ENCODE data around the gene TRUB2.

TRUB2 gene, protein sequence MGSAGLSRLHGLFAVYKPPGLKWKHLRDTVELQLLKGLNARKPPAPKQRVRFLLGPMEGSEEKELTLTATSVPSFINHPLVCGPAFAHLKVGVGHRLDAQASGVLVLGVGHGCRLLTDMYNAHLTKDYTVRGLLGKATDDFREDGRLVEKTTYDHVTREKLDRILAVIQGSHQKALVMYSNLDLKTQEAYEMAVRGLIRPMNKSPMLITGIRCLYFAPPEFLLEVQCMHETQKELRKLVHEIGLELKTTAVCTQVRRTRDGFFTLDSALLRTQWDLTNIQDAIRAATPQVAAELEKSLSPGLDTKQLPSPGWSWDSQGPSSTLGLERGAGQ

DNA sequence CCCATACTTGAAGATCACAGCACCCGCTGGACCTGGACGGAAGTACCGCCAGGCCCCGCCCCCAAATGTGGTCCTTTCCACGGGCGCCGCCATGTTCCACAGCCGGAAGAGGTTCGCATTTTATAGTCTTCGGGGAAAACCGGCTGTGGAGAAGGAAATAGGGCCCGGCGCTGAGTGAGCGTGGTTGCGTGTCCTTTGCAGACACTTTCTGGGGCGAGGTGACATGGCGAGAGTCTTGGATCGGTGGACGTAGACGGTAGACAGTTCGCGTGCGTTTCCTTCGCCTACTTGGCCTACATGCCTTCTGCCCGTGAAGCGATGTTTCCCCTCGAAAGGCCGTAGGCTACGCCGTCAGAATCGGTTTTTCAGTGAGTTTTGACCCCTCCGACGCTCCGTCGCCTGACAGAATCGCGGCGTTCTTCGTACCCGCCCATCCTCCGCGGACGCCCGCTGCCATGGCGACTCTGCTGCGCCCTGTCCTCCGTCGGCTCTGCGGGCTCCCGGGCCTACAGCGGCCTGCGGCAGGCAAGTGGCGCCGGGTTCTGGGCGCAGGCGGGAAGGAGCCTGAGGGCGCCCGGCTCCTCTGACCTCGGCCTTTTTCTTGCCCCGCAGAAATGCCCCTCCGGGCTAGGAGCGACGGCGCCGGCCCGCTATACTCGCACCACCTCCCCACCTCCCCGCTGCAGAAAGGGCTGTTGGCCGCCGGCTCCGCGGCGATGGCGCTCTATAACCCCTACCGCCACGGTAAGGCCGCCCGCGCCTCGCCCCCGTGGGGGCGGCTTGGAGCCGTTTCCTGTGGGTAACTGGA lies at the start of gene TRUB2, which contains the start of gene COQ4:
Gene TRUB2, minus strand, starts transcription at position 44 of the 808 bp plus-strand sequence. Its CDS starts 39 bp downstream, at position 5.
Gene COQ4, plus strand, starts transcription at position 436 of the 808 bp plus-strand sequence. Its CDS starts 20 bp downstream, at position 456.
- peak; percentile 97 to 98 for DNase-seq

DNA sequence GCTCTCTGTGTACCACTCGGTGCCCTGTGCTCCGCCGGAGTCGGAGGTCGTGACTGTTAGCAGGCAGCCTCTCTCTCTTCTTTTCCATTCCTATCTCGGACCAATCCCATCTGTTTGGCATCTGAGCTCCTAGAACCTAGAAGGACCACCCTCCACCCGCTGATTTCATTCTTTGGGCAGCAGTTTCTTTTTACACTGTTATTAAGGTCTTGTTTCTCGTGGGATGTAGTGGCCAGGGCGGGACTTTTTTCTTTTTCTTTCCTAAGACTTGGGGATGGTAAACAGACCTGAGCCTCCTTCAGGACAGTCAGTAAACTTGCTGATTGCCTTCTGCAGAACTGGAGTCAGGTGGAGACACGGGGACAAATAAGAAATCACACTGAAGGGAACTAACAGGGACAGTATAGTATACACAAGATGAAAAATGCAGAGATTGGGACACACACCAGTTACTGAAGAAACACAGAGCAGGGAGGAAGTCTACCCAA lies 49.4 kb upstream of the TRUB2 start:
- DNase-seq: peak; percentile 44 to 65

More for the DNA sequence above, at the start of gene TRUB2, which contains the start of gene COQ4:
- peak; percentile 64 for TF ChIP-seq POLR2A (IDR thresholded peaks at IDR 0.05; ENCODE audit: low read length)
- no peak for TF ChIP-seq GATA1 (IDR thresholded peaks at IDR 0.05; ENCODE audit: low read depth, low read length)

DNA sequence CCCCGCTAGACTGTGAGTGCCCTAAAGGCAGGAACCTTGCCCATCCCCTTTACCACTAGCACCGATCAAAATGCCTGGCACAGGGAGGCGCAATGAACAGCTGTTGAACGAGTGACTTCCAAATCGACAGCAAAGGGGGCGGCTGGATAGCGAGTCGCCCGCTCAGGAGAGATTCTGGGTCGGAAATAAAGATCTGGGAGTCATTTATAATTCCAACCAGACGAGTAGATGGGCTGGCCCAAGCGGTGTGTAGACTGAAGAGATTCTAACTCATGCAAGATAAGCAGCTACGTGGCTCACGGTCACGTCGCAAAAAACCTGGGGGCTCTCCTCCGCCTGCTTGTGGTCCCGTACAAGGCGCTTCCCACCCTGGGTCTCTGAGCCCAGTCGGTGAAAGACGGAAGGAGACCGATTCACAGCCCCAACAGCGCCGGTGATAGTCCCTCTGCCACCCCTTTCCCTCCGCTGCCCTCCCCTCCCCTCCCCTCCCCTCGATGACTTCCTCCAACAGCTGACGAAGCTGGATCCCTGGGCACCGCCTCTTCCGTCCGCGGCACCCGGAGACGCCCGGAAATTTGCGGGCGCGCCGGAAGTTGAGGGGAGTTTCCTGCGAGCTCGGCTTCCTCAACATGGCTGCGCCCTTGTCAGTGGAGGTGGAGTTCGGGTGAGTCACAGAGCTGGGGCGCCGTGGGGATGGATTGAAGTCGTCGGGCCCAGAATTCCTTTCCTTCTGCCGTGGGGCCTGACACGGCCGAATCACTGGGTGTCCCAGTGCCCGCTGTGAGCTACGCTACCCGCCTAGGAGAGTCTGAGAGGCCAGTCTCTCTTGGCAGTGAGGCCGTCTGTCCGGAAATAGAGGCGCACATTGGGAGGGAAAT lies 48.7 kb upstream of the TRUB2 start, which contains the start of gene URM1:
Gene URM1, plus strand, starts transcription at position 623 of the 878 bp plus-strand sequence. Its CDS starts 7 bp downstream, at position 630.
- DNase-seq: peak; percentile 97 to 98
- TF ChIP-seq GATA1 (IDR thresholded peaks at IDR 0.05; ENCODE audit: low read depth, low read length) (no peak), POLR2A (IDR thresholded peaks at IDR 0.05; ENCODE audit: low read length) (peak; percentile 90)

More for the DNA sequence above, 49.4 kb upstream of the TRUB2 start:
- TF ChIP-seq GATA1 (IDR thresholded peaks at IDR 0.05; ENCODE audit: low read depth, low read length) (no peak), POLR2A (IDR thresholded peaks at IDR 0.05; ENCODE audit: low read length) (peak; percentile 53)

GRCh38 chr9:128370367-128370751 lies 48.1 kb upstream of the TRUB2 start:
- no peak for TF ChIP-seq GATA1 (IDR thresholded peaks at IDR 0.05; ENCODE audit: low read depth, low read length)
- TF ChIP-seq POLR2A (IDR thresholded peaks at IDR 0.05; ENCODE audit: low read length): no peak

DNA sequence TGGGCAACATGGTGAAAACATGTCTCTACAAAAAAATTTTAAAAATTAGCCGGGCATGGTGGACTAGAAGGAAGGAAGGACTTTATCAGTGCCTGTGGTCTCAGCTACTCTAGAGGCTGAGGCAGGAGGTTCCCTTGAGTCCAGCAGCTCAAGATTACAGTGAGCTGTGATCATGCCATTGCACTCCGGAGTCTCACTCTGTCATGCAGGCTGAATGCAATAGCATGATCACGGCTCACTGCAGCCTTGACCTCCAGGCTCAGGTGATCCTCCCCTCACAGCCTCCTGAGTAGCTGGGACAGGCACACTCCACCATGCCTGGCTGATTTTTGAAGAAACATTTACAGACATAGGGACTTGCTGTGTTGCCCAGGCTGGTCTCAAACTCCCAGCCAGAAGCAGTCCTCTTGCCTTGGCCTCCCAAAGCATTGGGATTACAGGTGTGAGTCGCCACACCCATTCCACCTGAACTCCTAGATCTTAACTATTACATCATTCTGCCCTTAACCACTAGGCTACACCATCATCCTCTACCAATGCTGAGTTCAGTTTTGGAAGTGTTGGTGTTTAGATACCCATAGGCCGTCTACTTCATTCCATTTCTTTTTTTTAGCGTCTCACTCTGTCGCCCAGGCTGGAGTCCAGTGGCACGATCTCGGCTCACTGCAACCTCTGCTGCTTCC lies 46.9 kb upstream of the TRUB2 start:
- TF ChIP-seq GATA1 (IDR thresholded peaks at IDR 0.05; ENCODE audit: low read depth, low read length) (no peak), POLR2A (IDR thresholded peaks at IDR 0.05; ENCODE audit: low read length) (no peak)
- DNase-seq: peak in 1 of 2 experiments; percentile 27

More at GRCh38 chr9:128370367-128370751, 48.1 kb upstream of the TRUB2 start:
- DNase-seq: no peak

DNA sequence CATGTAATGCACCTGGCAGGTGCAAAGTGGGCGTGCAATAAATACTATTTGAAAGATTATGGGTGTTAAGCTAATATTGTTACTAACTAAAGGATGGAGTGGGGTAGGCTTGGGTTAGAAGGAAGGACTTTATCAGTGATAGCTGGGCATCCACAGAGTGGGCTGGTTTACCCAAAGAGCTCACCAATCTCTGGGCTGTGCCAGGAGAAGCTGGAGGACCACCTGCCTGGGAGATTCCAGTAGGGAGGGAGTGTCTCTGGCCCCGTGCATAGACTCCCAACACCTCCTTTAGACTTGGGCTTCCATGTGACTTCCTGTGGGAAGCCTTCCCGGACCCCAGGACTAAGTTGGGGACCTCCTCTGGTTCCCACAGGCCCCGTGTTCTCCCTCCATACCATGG lies 43.3 kb upstream of the TRUB2 start:
- DNase-seq: no peak
- TF ChIP-seq GATA1 (IDR thresholded peaks at IDR 0.05; ENCODE audit: low read depth, low read length) (no peak), POLR2A (IDR thresholded peaks at IDR 0.05; ENCODE audit: low read length) (no peak)

DNA sequence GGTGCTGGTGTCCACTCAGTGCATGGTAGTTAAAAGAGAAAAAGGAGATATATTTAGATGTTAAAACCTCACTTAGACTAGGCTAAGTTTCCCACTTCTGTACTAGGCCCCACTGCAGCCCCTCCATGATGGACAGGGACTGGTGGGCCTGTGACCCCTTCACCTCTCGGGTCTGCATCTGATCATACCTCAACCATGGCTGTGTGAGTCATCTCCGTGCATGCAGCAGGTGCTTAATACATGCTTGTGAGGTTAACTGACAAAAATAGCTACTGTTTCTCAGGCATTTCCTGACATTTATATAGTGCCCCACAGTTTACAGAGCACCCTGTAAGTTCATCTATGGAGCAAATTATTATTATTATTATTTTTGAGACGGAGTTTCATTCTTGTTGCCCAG lies 40.5 kb upstream of the TRUB2 start:
- no peak for DNase-seq
- no peak for TF ChIP-seq GATA1 (IDR thresholded peaks at IDR 0.05; ENCODE audit: low read depth, low read length)
- TF ChIP-seq POLR2A (IDR thresholded peaks at IDR 0.05; ENCODE audit: low read length): no peak

- peak; percentile 66 to 83 for DNase-seq
Observed at GRCh38 chr9:128361986-128362646, 39.9 kb upstream of the TRUB2 start.

GRCh38 chr9:128361296-128361985 lies 39.2 kb upstream of the TRUB2 start:
- no peak for TF ChIP-seq GATA1 (IDR thresholded peaks at IDR 0.05; ENCODE audit: low read depth, low read length)
- TF ChIP-seq POLR2A (IDR thresholded peaks at IDR 0.05; ENCODE audit: low read length): no peak
- no peak for DNase-seq

More at GRCh38 chr9:128361986-128362646, 39.9 kb upstream of the TRUB2 start:
- TF ChIP-seq GATA1 (IDR thresholded peaks at IDR 0.05; ENCODE audit: low read depth, low read length) (no peak), POLR2A (IDR thresholded peaks at IDR 0.05; ENCODE audit: low read length) (peak; percentile 24)

- DNase-seq: no peak
- TF ChIP-seq GATA1 (IDR thresholded peaks at IDR 0.05; ENCODE audit: low read depth, low read length): no peak
- TF ChIP-seq POLR2A (IDR thresholded peaks at IDR 0.05; ENCODE audit: low read length): no peak
Observed at GRCh38 chr9:128360826-128361225, 38.6 kb upstream of the TRUB2 start.

GRCh38 chr9:128358861-128359260 lies 36.6 kb upstream of the TRUB2 start:
- no peak for DNase-seq
- TF ChIP-seq GATA1 (IDR thresholded peaks at IDR 0.05; ENCODE audit: low read depth, low read length) (no peak), POLR2A (IDR thresholded peaks at IDR 0.05; ENCODE audit: low read length) (no peak)
